ENCODE data around the gene UBTD1. TPM values are rescaled to one million over a fixed set of nuclear protein-coding genes. Genes with fewer than 3 reads are reported as not detected.
A peak's percentile ranks its signal among the peaks of the same experiment; 100 is the strongest.
"Not testable (repeated sequence)": the region's sequence is repeated elsewhere in the genome, so short reads cannot be mapped to it uniquely, and the experiment has no call there.

The UBTD1 gene
- polyA plus RNA-seq, 3 donors from 2014 or later = 1.7 to 3.2 (median 2.9) TPM

- no peaks in the 10 kb centered on the region for H3K9me3 Mint-ChIP-seq
- H3K4me1 Mint-ChIP-seq = no peaks in the 10 kb centered on the region
- H3K27ac Mint-ChIP-seq = no peak overlapping the region
- no peak overlapping the region for H3K4me3 Mint-ChIP-seq
- DNase-seq = no peak
- no peaks in the 10 kb centered on the region for H3K36me3 Mint-ChIP-seq
- H3K27me3 Mint-ChIP-seq (ENCODE audit: low read depth in 3 of 3) = peaks cover 0 to 7% (median 3%) of the 10 kb centered on the region in 3 donors
Measured at GRCh38 chr10:97525683-97526110, 27.0 kb downstream of the UBTD1 start.

GRCh38 chr10:97528876-97529275 lies 30.2 kb downstream of the UBTD1 start:
- not testable (repeated sequence) for H3K27ac Mint-ChIP-seq; H3K36me3 Mint-ChIP-seq; DNase-seq; H3K27me3 Mint-ChIP-seq (ENCODE audit: low read depth in 3 of 3); H3K4me1 Mint-ChIP-seq; H3K9me3 Mint-ChIP-seq; H3K4me3 Mint-ChIP-seq

- H3K27ac Mint-ChIP-seq = no peak overlapping the region
- no peak overlapping the region for H3K4me3 Mint-ChIP-seq
- no peaks in the 10 kb centered on the region for H3K4me1 Mint-ChIP-seq
- no peaks in the 10 kb centered on the region for H3K9me3 Mint-ChIP-seq
- H3K27me3 Mint-ChIP-seq (ENCODE audit: low read depth in 3 of 3) = no peaks in the 10 kb centered on the region
- DNase-seq = no peak
- H3K36me3 Mint-ChIP-seq = no peaks in the 10 kb centered on the region
Measured at GRCh38 chr10:97529685-97530465, 31.2 kb downstream of the UBTD1 start.

- Mint-ChIP-seq H3K4me3 (no peak overlapping the region), H3K27me3 (ENCODE audit: low read depth in 3 of 3) (peaks cover 0 to 1% (median 0%) of the 10 kb centered on the region in 3 donors), H3K4me1 (no peaks in the 10 kb centered on the region), H3K27ac (no peak overlapping the region), H3K36me3 (no peaks in the 10 kb centered on the region), H3K9me3 (no peaks in the 10 kb centered on the region)
- DNase-seq = no peak
Measured at GRCh38 chr10:97531401-97531986, 32.8 kb downstream of the UBTD1 start.

GRCh38 chr10:97532935-97533671 lies 34.4 kb downstream of the UBTD1 start:
- Mint-ChIP-seq H3K27ac (no peak overlapping the region), H3K27me3 (ENCODE audit: low read depth in 3 of 3) (peaks cover 0 to 1% (median 0%) of the 10 kb centered on the region in 3 donors), H3K4me1 (no peaks in the 10 kb centered on the region), H3K4me3 (no peak overlapping the region), H3K36me3 (no peaks in the 10 kb centered on the region), H3K9me3 (no peaks in the 10 kb centered on the region)
- DNase-seq = no peak

- Mint-ChIP-seq H3K4me3 (no peak overlapping the region), H3K9me3 (no peaks in the 10 kb centered on the region), H3K4me1 (no peaks in the 10 kb centered on the region), H3K27me3 (ENCODE audit: low read depth in 3 of 3) (peaks cover 0 to 1% (median 0%) of the 10 kb centered on the region in 3 donors), H3K36me3 (no peaks in the 10 kb centered on the region), H3K27ac (no peak overlapping the region)
- DNase-seq = no peak
Measured at GRCh38 chr10:97533888-97534287, 35.2 kb downstream of the UBTD1 start.

- Mint-ChIP-seq H3K36me3 (no peaks in the 10 kb centered on the region), H3K27ac (peak overlapping the region in 1 of 6 donors; percentile 61), H3K4me3 (no peak overlapping the region), H3K9me3 (no peaks in the 10 kb centered on the region), H3K4me1 (no peaks in the 10 kb centered on the region), H3K27me3 (ENCODE audit: low read depth in 3 of 3) (peaks cover 0 to 1% (median 0%) of the 10 kb centered on the region in 3 donors)
- DNase-seq = no peak
Measured at GRCh38 chr10:97534746-97535367, 36.1 kb downstream of the UBTD1 start.

- Mint-ChIP-seq H3K36me3 (no peaks in the 10 kb centered on the region), H3K27ac (no peak overlapping the region), H3K4me3 (no peak overlapping the region), H3K4me1 (no peaks in the 10 kb centered on the region), H3K9me3 (no peaks in the 10 kb centered on the region), H3K27me3 (ENCODE audit: low read depth in 3 of 3) (peaks cover 0 to 3% (median 0%) of the 10 kb centered on the region in 3 donors)
- no peak for DNase-seq
Measured at GRCh38 chr10:97537186-97537869, 38.6 kb downstream of the UBTD1 start.

GRCh38 chr10:97538411-97538810 lies 39.7 kb downstream of the UBTD1 start:
- Mint-ChIP-seq H3K4me3 (no peak overlapping the region), H3K36me3 (no peaks in the 10 kb centered on the region), H3K27me3 (ENCODE audit: low read depth in 3 of 3) (peaks cover 0 to 4% (median 0%) of the 10 kb centered on the region in 3 donors), H3K4me1 (no peaks in the 10 kb centered on the region), H3K27ac (no peak overlapping the region), H3K9me3 (no peaks in the 10 kb centered on the region)
- DNase-seq = no peak

- Mint-ChIP-seq H3K27me3 (ENCODE audit: low read depth in 3 of 3) (peaks cover 0 to 4% (median 0%) of the 10 kb centered on the region in 3 donors), H3K9me3 (no peaks in the 10 kb centered on the region), H3K4me1 (no peaks in the 10 kb centered on the region), H3K27ac (no peak overlapping the region), H3K4me3 (no peak overlapping the region), H3K36me3 (no peaks in the 10 kb centered on the region)
- DNase-seq = no peak
Measured at GRCh38 chr10:97538839-97539238, 40.1 kb downstream of the UBTD1 start.

GRCh38 chr10:97539523-97540200 lies 40.9 kb downstream of the UBTD1 start:
- H3K27ac Mint-ChIP-seq = peak overlapping the region in 1 of 6 donors; percentile 10
- H3K27me3 Mint-ChIP-seq (ENCODE audit: low read depth in 3 of 3) = peaks cover 0 to 4% (median 0%) of the 10 kb centered on the region in 3 donors
- H3K4me1 Mint-ChIP-seq = no peaks in the 10 kb centered on the region
- no peaks in the 10 kb centered on the region for H3K9me3 Mint-ChIP-seq
- H3K36me3 Mint-ChIP-seq = no peaks in the 10 kb centered on the region
- DNase-seq = no peak
- no peak overlapping the region for H3K4me3 Mint-ChIP-seq

GRCh38 chr10:97540669-97541500 lies 42.2 kb downstream of the UBTD1 start:
- H3K27ac Mint-ChIP-seq = no peak overlapping the region

More at GRCh38 chr10:97540669-97541500, 42.2 kb downstream of the UBTD1 start:
- Mint-ChIP-seq H3K9me3 (no peaks in the 10 kb centered on the region), H3K4me1 (no peaks in the 10 kb centered on the region), H3K27me3 (ENCODE audit: low read depth in 3 of 3) (peaks cover 0 to 3% (median 0%) of the 10 kb centered on the region in 3 donors), H3K4me3 (no peak overlapping the region), H3K36me3 (no peaks in the 10 kb centered on the region)
- DNase-seq = no peak

All from immature natural killer cell (primary cell).